GM12878 (cell line): ENCODE measurements around the gene PAK2. TPM values are rescaled to one million over a fixed set of nuclear protein-coding genes. Genes with fewer than 3 reads are reported as not detected.

Source experiments
- ATAC-seq: fragments of 200-7000 bp; cut with Tn5 transposase; 3 replicates; pipeline ENCODE4 v1.9.1; 2020; ENCODE audit warnings: mild to moderate bottlenecking, moderate library complexity
- BruUV-seq: library from RNA; stranded (reverse); fragments of 400-500 nt; replicated peaks from 2 replicates; lab custom pipeline; 2021; lab: Mats Ljungman, UMichigan
- CTCF ChIA-PET: fragments of 300-600 bp; sonication (Branson Sonifier 250); formaldehyde crosslinking; extraction: SDS; loops from one replicate; lab custom pipeline; 2021; ENCODE audit warnings: inconsistent platforms; lab: Yijun Ruan, JAX
- POLR2A ChIA-PET: fragments of 350-600 bp; formaldehyde crosslinking; extraction: SDS; loops from one replicate; lab custom pipeline; 2021; ENCODE audit warnings: inconsistent platforms; lab: Charles Lee
- RAD21 ChIA-PET: fragments of 300-600 bp; sonication (Branson Sonifier 250); formaldehyde crosslinking; loops from one replicate; lab custom pipeline; 2023; ENCODE audit warnings: antibody characterized with exemption; ENCODE audit not compliant: unreplicated experiment; lab: Charles Lee
- SMC1A ChIA-PET: fragments of 300-600 bp; sonication (Branson Sonifier 250); formaldehyde crosslinking; loops from one replicate; lab custom pipeline; 2023; ENCODE audit not compliant: unreplicated experiment, uncharacterized antibody; lab: Charles Lee
- DNase-seq: peaks from one replicate; pipeline ENCODE4 v3.0.0-alpha.2; 2011; ENCODE audit warnings: low read depth, low spot score
- FAIRE-seq: peaks from 3 replicates; lab custom pipeline; 2011; peaks lifted over from hg19 to GRCh38; lab: Jason Lieb, UNC
- H2AFZ ChIP-seq: 2 replicates; pipeline ENCODE4 v1.6.0; 2011; ENCODE audit warnings: low read depth, low read length, control low read depth; ENCODE audit not compliant: control insufficient read depth
- H3K27ac ChIP-seq: 2 replicates; pipeline ENCODE4 v1.5.1; 2011; ENCODE audit warnings: control low read depth; ENCODE audit not compliant: control insufficient read depth, insufficient read depth
- H3K27me3 ChIP-seq, 2 experiments: replicated peaks in 1 of 2; 2 replicates each; pipeline versions ENCODE4 v1.6.0 to v1.6.1; 2011; ENCODE audit warnings: low read length in 1 of 2; ENCODE audit not compliant: control insufficient read depth in 2 of 2, insufficient read depth in 2 of 2
- H3K36me3 ChIP-seq, 2 experiments: 2 replicates each; pipeline ENCODE4 v1.5.1; 2011; ENCODE audit warnings: low read length in 1 of 2; ENCODE audit not compliant: control insufficient read depth in 2 of 2, insufficient read depth in 2 of 2
- H3K4me1 ChIP-seq: 2 replicates; pipeline ENCODE4 v1.6.1; 2011; ENCODE audit warnings: mild to moderate bottlenecking, low read length, moderate library complexity, mixed read lengths; ENCODE audit not compliant: control insufficient read depth, insufficient read depth
- H3K4me2 ChIP-seq: 2 replicates; pipeline ENCODE4 v1.6.0; 2011; ENCODE audit warnings: control low read depth; ENCODE audit not compliant: control insufficient read depth, insufficient read depth
- H3K4me3 ChIP-seq: fragments of 200-600 bp; sonication (generic); 2 replicates; pipeline ENCODE4 v1.5.1; 2016
- H3K79me2 ChIP-seq: 2 replicates; pipeline ENCODE4 v1.6.0; 2011; ENCODE audit warnings: low read length; ENCODE audit not compliant: control insufficient read depth, insufficient read depth
- H3K9ac ChIP-seq: 2 replicates; pipeline ENCODE4 v1.8.0; 2011; ENCODE audit warnings: low read length, control low read depth, mixed read lengths; ENCODE audit not compliant: control insufficient read depth, insufficient read depth
- H3K9me3 ChIP-seq: replicated peaks from 3 replicates; pipeline ENCODE4 v1.5.1; 2011; ENCODE audit warnings: mild to moderate bottlenecking, low read length; ENCODE audit not compliant: control insufficient read depth, insufficient read depth
- H4K20me1 ChIP-seq: 2 replicates; pipeline ENCODE4 v1.6.0; 2011; ENCODE audit not compliant: control insufficient read depth, insufficient read depth
- BACH1 ChIP-seq: fragments of 450-650 bp; IDR thresholded peaks from 2 replicates; pipeline ENCODE4 v1.6.1; 2017; ENCODE audit warnings: mild to moderate bottlenecking, borderline replicate concordance
- HDGF ChIP-seq: fragments of 450-650 bp; IDR thresholded peaks from 2 replicates; pipeline ENCODE4 v1.6.1; 2016; ENCODE audit warnings: antibody characterized with exemption
- MTA2 ChIP-seq: fragments of 450-650 bp; IDR thresholded peaks from 2 replicates; pipeline ENCODE4 v1.6.1; 2016; ENCODE audit warnings: low read depth, mild to moderate bottlenecking, moderate library complexity
- PBX3 ChIP-seq: IDR thresholded peaks from 2 replicates; pipeline ENCODE4 v1.6.1; 2011; ENCODE audit warnings: mild to moderate bottlenecking, low read depth, low read length, moderate library complexity; ENCODE audit not compliant: insufficient replicate concordance
- SREBF1 ChIP-seq: IDR thresholded peaks from 2 replicates; pipeline ENCODE4 v1.6.1; 2012; ENCODE audit warnings: mild to moderate bottlenecking, low read length
- STAT1 ChIP-seq: fragments of 450-650 bp; conservative IDR thresholded peaks from 2 replicates; pipeline ENCODE4 v1.6.1; 2014; ENCODE audit warnings: antibody characterized with exemption, mild to moderate bottlenecking
- TARDBP ChIP-seq: IDR thresholded peaks from 2 replicates; pipeline ENCODE4 v1.6.1; 2016; ENCODE audit warnings: borderline replicate concordance
- TCF7 ChIP-seq: IDR thresholded peaks from 2 replicates; pipeline ENCODE4 v1.6.1; 2014; ENCODE audit warnings: antibody characterized with exemption, borderline replicate concordance
- ZBTB4 ChIP-seq: fragments of 450-650 bp; formaldehyde crosslinking; IDR thresholded peaks from 2 replicates; pipeline ENCODE4 v1.4.0; 2022; ENCODE audit warnings: mild to moderate bottlenecking, moderate library complexity
- WGBS: methylation state at CpG from one replicate; pipeline ENCODE4 v1.1.6; 2016; ENCODE audit warnings: low lambda C conversion rate; ENCODE audit not compliant: insufficient replicate concordance, insufficient coverage; ENCODE audit errors: missing lambda C conversion rate; 5-methylcytosine and 5-hydroxymethylcytosine counted together
- in situ Hi-C: fragments of 300-500 bp; cut with MboI; formaldehyde crosslinking; loops from 9 replicates; pipeline ENCODE4 v1.14.3; 2018; ENCODE audit warnings: mixed read lengths
- intact Hi-C: fragments of 100-400 bp; cut with micrococcal nuclease; formaldehyde crosslinking; loops from one replicate; pipeline ENCODE4 v1.14.2; 2022; ENCODE audit not compliant: unreplicated experiment
- polyA plus RNA-seq, 11 experiments: library from polyadenylated mRNA; depleted of rRNA in 4 of 11; unstranded in 6 of 11; stranded (reverse) in 5 of 11; fragments of >200 nt; fragmentation: Nextera tagmentation in 4 of 11; fragmentation: Illumina TruSeq in 1 of 11; extraction: Ambion mirVana in 4 of 11; extraction: Trizol in 1 of 11; gene quantifications; 1 replicate in 1 of 11; 2 replicates in 10 of 11; pipeline versions ENCODE4 v1.2.1 to v1.2.3, GENCODE V29; 2011 to 2016; ENCODE audit warnings: inconsistent platforms in 2 of 11, missing spikeins in 2 of 11, low read depth in 1 of 11
- total RNA-seq, 4 experiments: library from RNA; depleted of rRNA in 3 of 4; stranded (reverse); fragments of >200 nt in 3 of 4; fragmentation: Illumina TruSeq in 1 of 4; extraction: Trizol in 1 of 4; gene quantifications; 2 replicates each; pipeline versions ENCODE4 v1.2.1 to v1.2.3, GENCODE V29; 2013 to 2021

The PAK2 gene
- total and polyA plus RNA-seq, 10 of the 15 experiments (the other 5 are each of a cell fraction or from before 2014, with no cell fraction given): 9.0 to 59.1 (median 27.0) TPM

- DNase-seq: no peak
- no peak overlapping the region for H3K27ac ChIP-seq
- RAD21 ChIA-PET: no interaction called here
- BruUV-seq: no TSS peak
- no peaks in the 10 kb centered on the region for H3K27me3 ChIP-seq
- no peaks in the 10 kb centered on the region for H4K20me1 ChIP-seq
- intact Hi-C loops (no loop called here), in situ Hi-C loops (no loop called here)
- no peak for ATAC-seq
- H3K4me3 ChIP-seq: no peak overlapping the region
- no peaks in the 10 kb centered on the region; the same call in 2 of the 3 replicates for H3K9me3 ChIP-seq
- H2AFZ ChIP-seq: no peak overlapping the region
- no peak overlapping the region for H3K9ac ChIP-seq
- H3K36me3 ChIP-seq: no peaks in the 10 kb centered on the region
- no peak overlapping the region for H3K4me2 ChIP-seq
- POLR2A ChIA-PET: no interaction called here
- no peaks in the 10 kb centered on the region for H3K79me2 ChIP-seq
- FAIRE-seq: no peak
- 58% methylated on average over 11 of the region's 11 CpGs for WGBS
- H3K4me1 ChIP-seq: no peaks in the 10 kb centered on the region
- SMC1A ChIA-PET: interaction anchor here (0.6 kb wide), 1 partner anchor 847 kb away, joined by 3 read pairs; no protein-coding TSS in a partner anchor
- CTCF ChIA-PET: interaction anchor here (0.6 to 1.1 kb wide), 2 partner anchors 101 to 107 kb away, joined by 3 read pairs; no protein-coding TSS in a partner anchor
- TF ChIP-seq HDGF (no peak), PBX3 (no peak), MTA2 (no peak), TARDBP (no peak), STAT1 (no peak), BACH1 (no peak), TCF7 (no peak), ZBTB4 (CRISPR knock-in tag) (no peak), SREBF1 (no peak)
Observed at GRCh38 chr3:196849180-196849741, 109.6 kb downstream of the PAK2 start.
